GM12873 (cell line): Measurements from ENCODE around the gene BCL7A.

Experiments
- CTCF ChIP-seq: IDR thresholded peaks from 2 replicates; pipeline ENCODE4 v1.5.1; 2012; ENCODE audit warnings: low read depth, mild to moderate bottlenecking, moderate library complexity, low read length, control low read depth; ENCODE audit not compliant: insufficient read depth; ENCODE audit errors: missing control alignments

Gene BCL7A

DNA sequence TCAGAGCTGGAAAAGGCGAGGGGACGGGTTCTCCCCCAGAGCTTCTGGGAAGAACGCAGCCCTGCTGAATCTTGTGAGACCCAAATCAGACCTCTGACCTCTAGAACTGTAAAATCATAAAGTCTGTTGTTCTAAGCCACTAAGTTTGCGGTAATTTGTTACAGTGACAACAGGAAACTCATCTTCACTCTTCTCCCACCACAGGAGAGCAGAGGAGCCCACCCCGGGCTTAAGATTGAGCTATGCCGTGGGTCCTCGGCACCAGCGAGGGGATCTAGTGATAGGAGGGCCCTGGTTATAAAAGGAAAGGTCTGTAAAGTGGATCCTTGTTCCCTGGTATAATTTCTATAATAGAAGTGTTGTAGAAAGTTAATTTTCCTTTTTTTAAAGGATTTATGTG lies 64.4 kb downstream of the BCL7A start:
- no peak for TF ChIP-seq CTCF

GRCh38 chr12:122086641-122087285 lies 65.1 kb downstream of the BCL7A start:
- no peak for TF ChIP-seq CTCF

DNA sequence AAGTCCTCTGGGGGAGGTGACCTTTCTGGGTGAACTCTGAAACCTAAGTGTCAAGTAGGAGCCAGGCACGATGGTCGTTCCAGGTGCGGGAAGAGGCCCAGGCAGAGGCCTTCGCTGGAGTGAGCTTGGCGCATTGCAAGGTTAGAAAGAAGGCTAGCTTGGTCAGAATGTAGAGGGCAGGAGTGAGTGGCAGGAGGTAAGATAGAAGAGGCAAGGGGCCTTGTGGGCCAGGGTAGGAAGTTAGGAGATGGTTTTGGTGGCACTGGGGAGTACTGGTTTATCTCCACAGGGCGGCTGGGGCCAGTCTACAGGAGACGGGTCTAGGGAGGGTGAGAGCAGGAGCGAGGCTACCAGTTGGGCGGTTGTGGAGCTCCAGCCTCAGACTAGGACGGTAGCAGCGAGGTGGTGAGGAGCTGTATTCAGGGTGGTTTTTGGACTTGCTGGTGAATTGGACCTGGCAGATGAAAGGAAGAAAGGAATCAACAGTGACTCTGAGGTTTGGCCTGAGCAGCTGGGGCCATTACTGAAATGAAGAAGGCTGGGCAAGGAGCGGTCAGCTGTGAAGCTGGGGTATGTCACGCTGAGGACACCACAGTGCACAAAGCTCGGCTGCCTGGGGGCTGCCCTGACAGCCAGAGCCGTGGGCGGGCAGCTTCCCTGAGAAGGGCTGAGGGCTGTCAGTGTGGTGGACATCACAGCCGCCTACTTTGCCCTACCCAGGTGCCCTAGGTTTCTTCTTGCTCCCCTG lies 65.9 kb downstream of the BCL7A start:
- TF ChIP-seq CTCF = no peak

GRCh38 chr12:122088179-122088810 lies 66.6 kb downstream of the BCL7A start:
- TF ChIP-seq CTCF = no peak

GRCh38 chr12:122089077-122089476 lies 67.4 kb downstream of the BCL7A start:
- TF ChIP-seq CTCF = no peak

DNA sequence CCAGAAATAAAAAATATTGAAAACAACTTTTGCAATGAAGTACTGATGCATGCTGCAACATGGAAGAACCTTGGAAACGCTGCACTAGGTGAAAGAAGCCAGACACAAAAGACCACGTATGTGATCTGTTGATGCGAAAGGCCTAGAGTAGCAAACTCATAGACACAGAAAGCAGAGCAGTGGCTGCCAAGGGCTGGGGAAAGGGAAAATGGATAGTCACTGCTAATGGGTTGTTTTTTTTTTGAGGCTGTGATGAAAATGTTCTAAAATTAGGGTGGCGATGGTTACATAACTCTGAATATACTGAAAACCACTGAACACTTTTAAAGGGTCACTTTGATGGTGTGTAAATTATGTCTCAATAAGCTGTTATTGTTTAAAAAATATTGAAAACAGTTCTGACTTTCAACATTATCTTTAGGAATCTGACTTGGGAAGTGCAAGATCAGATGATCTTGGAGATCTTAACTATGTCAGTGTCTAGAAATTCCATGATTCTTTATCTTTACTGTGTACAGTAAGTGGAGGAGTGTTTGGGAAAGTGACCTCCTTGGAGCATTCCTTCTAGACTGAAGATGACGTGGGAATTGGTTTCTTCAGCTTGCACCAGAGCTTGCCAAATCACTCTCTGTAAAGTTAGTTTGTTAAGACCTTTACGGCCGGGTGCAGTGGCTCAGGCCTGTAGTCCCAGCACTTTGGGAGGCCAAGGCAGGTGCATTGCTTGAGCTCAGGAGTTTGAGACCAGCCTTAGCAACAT lies 69.3 kb downstream of the BCL7A start:
- TF ChIP-seq CTCF = no peak
